Measurements from ENCODE around the gene CCDC102B. TPM values are rescaled to one million over a fixed set of nuclear protein-coding genes. Genes with fewer than 3 reads are reported as not detected.

The CCDC102B gene
- total RNA-seq, 6 experiments from 2014 or later, result 1.2 to 3.5 (median 2.5) TPM

- Mint-ChIP-seq H3K9me3 (peaks cover 8% of the 10 kb centered on the region; the same call in 1 of the 2 replicates), H3K27me3 (ENCODE audit: insufficient read depth) (no peaks in the 10 kb centered on the region), H3K36me3 (ENCODE audit: low read depth) (no peaks in the 10 kb centered on the region), H3K4me3 (no peak overlapping the region), H3K27ac (no peak overlapping the region), H3K4me1 (ENCODE audit: low read depth) (no peaks in the 10 kb centered on the region)
- no peak for TF ChIP-seq CTCF (IDR thresholded peaks at IDR 0.05)
- no peak for DNase-seq
Measured at GRCh38 chr18:68962623-68963022, 164.7 kb downstream of the CCDC102B start.

GRCh38 chr18:68965817-68966216 lies 167.9 kb downstream of the CCDC102B start:
- no peak overlapping the region for H3K4me3 Mint-ChIP-seq
- DNase-seq, result no peak
- H3K9me3 Mint-ChIP-seq, result no peaks in the 10 kb centered on the region; the same call in 1 of the 2 replicates
- H3K27ac Mint-ChIP-seq, result no peak overlapping the region
- no peaks in the 10 kb centered on the region for H3K4me1 Mint-ChIP-seq (ENCODE audit: low read depth)
- TF ChIP-seq CTCF (IDR thresholded peaks at IDR 0.05), result no peak
- no peaks in the 10 kb centered on the region for H3K27me3 Mint-ChIP-seq (ENCODE audit: insufficient read depth)
- no peaks in the 10 kb centered on the region for H3K36me3 Mint-ChIP-seq (ENCODE audit: low read depth)

- Mint-ChIP-seq H3K4me1 (ENCODE audit: low read depth) (no peaks in the 10 kb centered on the region; the same call in 1 of the 2 replicates), H3K9me3 (no peaks in the 10 kb centered on the region; the same call in 1 of the 2 replicates), H3K4me3 (no peak overlapping the region), H3K27me3 (ENCODE audit: insufficient read depth) (no peaks in the 10 kb centered on the region; the same call in 1 of the 2 replicates), H3K36me3 (ENCODE audit: low read depth) (no peaks in the 10 kb centered on the region), H3K27ac (no peak overlapping the region)
- DNase-seq, result no peak
- TF ChIP-seq CTCF (IDR thresholded peaks at IDR 0.05), result no peak
Measured at GRCh38 chr18:68969027-68969426, 171.1 kb downstream of the CCDC102B start.

- DNase-seq, result no peak
- Mint-ChIP-seq H3K4me3 (peak overlapping the region; percentile 30; the same call in 1 of the 2 replicates), H3K9me3 (no peaks in the 10 kb centered on the region), H3K4me1 (ENCODE audit: low read depth) (no peaks in the 10 kb centered on the region; the same call in 1 of the 2 replicates), H3K36me3 (ENCODE audit: low read depth) (no peaks in the 10 kb centered on the region), H3K27ac (no peak overlapping the region), H3K27me3 (ENCODE audit: insufficient read depth) (no peaks in the 10 kb centered on the region; the same call in 1 of the 2 replicates)
- TF ChIP-seq CTCF (IDR thresholded peaks at IDR 0.05), result no peak
Measured at GRCh38 chr18:68972176-68972575, 174.3 kb downstream of the CCDC102B start.

GRCh38 chr18:68979737-68980136 lies 181.9 kb downstream of the CCDC102B start:
- Mint-ChIP-seq H3K4me1 (ENCODE audit: low read depth) (no peaks in the 10 kb centered on the region), H3K4me3 (no peak overlapping the region), H3K36me3 (ENCODE audit: low read depth) (no peaks in the 10 kb centered on the region; the same call in 1 of the 2 replicates), H3K9me3 (peaks cover 10% of the 10 kb centered on the region; the same call in 1 of the 2 replicates), H3K27ac (no peak overlapping the region), H3K27me3 (ENCODE audit: insufficient read depth) (no peaks in the 10 kb centered on the region)
- TF ChIP-seq CTCF (IDR thresholded peaks at IDR 0.05), result no peak
- no peak for DNase-seq
